ENCODE results near the gene BTG3.

DNA sequence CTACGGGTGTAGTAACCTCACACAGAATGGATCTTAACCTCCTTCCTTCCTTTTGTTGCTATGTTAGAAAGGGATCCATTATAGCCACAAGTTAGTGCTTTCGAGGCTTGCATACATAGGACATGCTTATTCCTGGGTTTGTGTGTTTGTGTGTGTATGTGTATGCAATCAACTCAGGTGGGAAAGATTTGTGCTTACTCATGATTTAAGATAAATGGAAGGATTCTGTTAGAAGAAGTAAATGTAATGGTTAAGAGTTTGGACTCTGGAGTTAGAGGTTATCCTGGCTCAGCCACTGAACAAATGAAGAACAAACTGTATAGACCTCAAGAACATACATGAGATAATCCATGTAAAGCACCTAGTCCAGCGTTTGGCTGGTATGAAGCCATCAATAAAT, 28.8 kb downstream of the BTG3 start:
- TF ChIP-seq, protein P1, sequence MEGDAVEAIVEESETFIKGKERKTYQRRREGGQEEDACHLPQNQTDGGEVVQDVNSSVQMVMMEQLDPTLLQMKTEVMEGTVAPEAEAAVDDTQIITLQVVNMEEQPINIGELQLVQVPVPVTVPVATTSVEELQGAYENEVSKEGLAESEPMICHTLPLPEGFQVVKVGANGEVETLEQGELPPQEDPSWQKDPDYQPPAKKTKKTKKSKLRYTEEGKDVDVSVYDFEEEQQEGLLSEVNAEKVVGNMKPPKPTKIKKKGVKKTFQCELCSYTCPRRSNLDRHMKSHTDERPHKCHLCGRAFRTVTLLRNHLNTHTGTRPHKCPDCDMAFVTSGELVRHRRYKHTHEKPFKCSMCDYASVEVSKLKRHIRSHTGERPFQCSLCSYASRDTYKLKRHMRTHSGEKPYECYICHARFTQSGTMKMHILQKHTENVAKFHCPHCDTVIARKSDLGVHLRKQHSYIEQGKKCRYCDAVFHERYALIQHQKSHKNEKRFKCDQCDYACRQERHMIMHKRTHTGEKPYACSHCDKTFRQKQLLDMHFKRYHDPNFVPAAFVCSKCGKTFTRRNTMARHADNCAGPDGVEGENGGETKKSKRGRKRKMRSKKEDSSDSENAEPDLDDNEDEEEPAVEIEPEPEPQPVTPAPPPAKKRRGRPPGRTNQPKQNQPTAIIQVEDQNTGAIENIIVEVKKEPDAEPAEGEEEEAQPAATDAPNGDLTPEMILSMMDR (IDR thresholded peaks at IDR 0.05), result no peak
- TF ChIP-seq ZNF416 (CRISPR knock-in tag; IDR thresholded peaks at IDR 0.05) (no peak), FOXK1 (CRISPR knock-in tag; IDR thresholded peaks at IDR 0.05) (no peak), TCF7 (CRISPR knock-in tag; IDR thresholded peaks at IDR 0.05; ENCODE audit: low read depth) (no peak), FOXP1 (CRISPR knock-in tag; IDR thresholded peaks at IDR 0.05; ENCODE audit: borderline replicate concordance) (no peak)
- TF ChIP-seq, protein P2, sequence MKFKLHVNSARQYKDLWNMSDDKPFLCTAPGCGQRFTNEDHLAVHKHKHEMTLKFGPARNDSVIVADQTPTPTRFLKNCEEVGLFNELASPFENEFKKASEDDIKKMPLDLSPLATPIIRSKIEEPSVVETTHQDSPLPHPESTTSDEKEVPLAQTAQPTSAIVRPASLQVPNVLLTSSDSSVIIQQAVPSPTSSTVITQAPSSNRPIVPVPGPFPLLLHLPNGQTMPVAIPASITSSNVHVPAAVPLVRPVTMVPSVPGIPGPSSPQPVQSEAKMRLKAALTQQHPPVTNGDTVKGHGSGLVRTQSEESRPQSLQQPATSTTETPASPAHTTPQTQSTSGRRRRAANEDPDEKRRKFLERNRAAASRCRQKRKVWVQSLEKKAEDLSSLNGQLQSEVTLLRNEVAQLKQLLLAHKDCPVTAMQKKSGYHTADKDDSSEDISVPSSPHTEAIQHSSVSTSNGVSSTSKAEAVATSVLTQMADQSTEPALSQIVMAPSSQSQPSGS (CRISPR knock-in tag; IDR thresholded peaks at IDR 0.05; ENCODE audit: borderline replicate concordance, low read depth), result no peak

All from WTC11 (cell line).